GM23338 (cell line): ENCODE data around the gene HINT2. TPM values are rescaled to one million over a fixed set of nuclear protein-coding genes. Genes with fewer than 3 reads are reported as not detected.

ENCODE experiments used
- ATAC-seq: fragments of 200-7000 bp; cut with Tn5 transposase; 3 replicates; pipeline ENCODE4 v1.9.1; 2020
- DNase-seq: peaks from one replicate; pipeline ENCODE4 v3.0.0-alpha.2; 2015; ENCODE audit warnings: low spot score
- H2AFZ ChIP-seq: fragments of 200-600 bp; sonication (generic); 2 replicates; pipeline ENCODE4 v1.8.0; 2016; ENCODE audit warnings: antibody characterized with exemption, mild to moderate bottlenecking, moderate library complexity
- H3F3A ChIP-seq: fragments of 200-600 bp; sonication (generic); replicated peaks from 2 replicates; pipeline ENCODE4 v1.8.0; 2017; ENCODE audit warnings: antibody characterized with exemption, mixed run types, low read depth
- H3K27ac ChIP-seq: fragments of 200-600 bp; sonication (generic); 2 replicates; pipeline ENCODE4 v1.6.1; 2016; ENCODE audit warnings: low read depth
- H3K27me3 ChIP-seq: fragments of 200-600 bp; sonication (generic); 2 replicates; pipeline ENCODE4 v1.8.0; 2016; ENCODE audit warnings: mild to moderate bottlenecking, mixed run types, moderate library complexity; ENCODE audit not compliant: insufficient read depth
- H3K36me3 ChIP-seq: fragments of 200-600 bp; sonication (generic); 2 replicates; pipeline ENCODE4 v1.8.0; 2016; ENCODE audit warnings: mild to moderate bottlenecking; ENCODE audit not compliant: insufficient read depth
- H3K4me1 ChIP-seq: fragments of 200-600 bp; sonication (generic); 2 replicates; pipeline ENCODE4 v1.8.0; 2016; ENCODE audit warnings: mild to moderate bottlenecking, moderate library complexity; ENCODE audit not compliant: insufficient read depth
- H3K4me2 ChIP-seq: fragments of 200-600 bp; sonication (generic); 2 replicates; pipeline ENCODE4 v1.7.1; 2017; ENCODE audit warnings: mixed run types
- H3K4me3 ChIP-seq: fragments of 200-600 bp; sonication (generic); 2 replicates; pipeline ENCODE4 v1.6.1; 2016; ENCODE audit warnings: mixed run types
- H3K79me2 ChIP-seq: fragments of 200-600 bp; sonication (generic); replicated peaks from 2 replicates; pipeline ENCODE4 v1.8.0; 2017; ENCODE audit warnings: mild to moderate bottlenecking; ENCODE audit not compliant: insufficient read depth
- H3K9me2 ChIP-seq: fragments of 200-600 bp; sonication (generic); 2 replicates; pipeline ENCODE4 v1.8.0; 2017; ENCODE audit not compliant: insufficient read depth
- H4K20me1 ChIP-seq: fragments of 200-600 bp; sonication (generic); replicated peaks from 2 replicates; pipeline ENCODE4 v1.8.0; 2017; ENCODE audit warnings: mild to moderate bottlenecking; ENCODE audit not compliant: insufficient read depth
- H3K27ac Mint-ChIP-seq: 2 replicates; pipeline ENCODE4 v1.8.0; 2020; ENCODE audit warnings: inconsistent platforms, mild to moderate bottlenecking, moderate library complexity, mixed read lengths
- H3K27me3 Mint-ChIP-seq: 3 replicates; pipeline ENCODE4 v1.8.0; 2022; ENCODE audit warnings: low read depth, mild to moderate bottlenecking, moderate library complexity, mixed read lengths, inconsistent platforms; ENCODE audit not compliant: insufficient read depth, poor library complexity
- H3K36me3 Mint-ChIP-seq: 3 replicates; pipeline ENCODE4 v1.8.0; 2021; ENCODE audit warnings: low read depth, mild to moderate bottlenecking, inconsistent platforms, moderate library complexity, mixed read lengths
- H3K4me1 Mint-ChIP-seq: 3 replicates; pipeline ENCODE4 v1.8.0; 2020; ENCODE audit warnings: mild to moderate bottlenecking, inconsistent platforms, mixed read lengths
- H3K4me3 Mint-ChIP-seq: 3 replicates; pipeline ENCODE4 v1.8.0; 2021; ENCODE audit warnings: moderate library complexity, mild to moderate bottlenecking, inconsistent platforms, mixed read lengths
- H3K9me3 Mint-ChIP-seq: 3 replicates; pipeline ENCODE4 v1.8.0; 2020; ENCODE audit warnings: moderate library complexity, mild to moderate bottlenecking, inconsistent platforms, mixed read lengths
- CREB1 ChIP-seq: fragments of 250-450 bp; sonication (Bioruptor Pico); IDR thresholded peaks from 2 replicates; pipeline ENCODE4 v1.5.0; 2020; ENCODE audit warnings: low read depth, mild to moderate bottlenecking, moderate library complexity
- EZH2 ChIP-seq: fragments of 200-600 bp; sonication (generic); IDR thresholded peaks from one replicate; pipeline ENCODE4 v1.8.0; 2017; ENCODE audit warnings: antibody characterized with exemption, mild to moderate bottlenecking, low read depth; ENCODE audit not compliant: unreplicated experiment
- EZH2phosphoT487 ChIP-seq: fragments of 200-600 bp; sonication (generic); IDR thresholded peaks from one replicate; pipeline ENCODE4 v1.8.1; 2018; ENCODE audit warnings: antibody characterized with exemption; ENCODE audit not compliant: unreplicated experiment
- JUNB ChIP-seq: IDR thresholded peaks from one replicate; pipeline ENCODE4 v1.6.1; 2016; ENCODE audit warnings: antibody characterized with exemption; ENCODE audit not compliant: unreplicated experiment
- NANOG ChIP-seq: IDR thresholded peaks from 2 replicates; pipeline ENCODE4 v1.6.1; 2016; ENCODE audit warnings: antibody characterized with exemption, borderline replicate concordance
- POLR2AphosphoS5 ChIP-seq: IDR thresholded peaks from 2 replicates; pipeline ENCODE4 v1.6.1; 2016; ENCODE audit warnings: antibody characterized with exemption, low read depth
- REST ChIP-seq: IDR thresholded peaks from one replicate; pipeline ENCODE4 v1.6.1; 2018; ENCODE audit warnings: antibody characterized with exemption; ENCODE audit not compliant: unreplicated experiment
- STAT1 ChIP-seq: IDR thresholded peaks from one replicate; pipeline ENCODE4 v1.6.1; 2016; ENCODE audit warnings: antibody characterized with exemption; ENCODE audit not compliant: unreplicated experiment
- ZNF114 ChIP-seq: fragments of 250-450 bp; sonication (Bioruptor Pico); IDR thresholded peaks from 2 replicates; pipeline ENCODE4 v1.5.0; 2020; ENCODE audit warnings: mild to moderate bottlenecking, moderate library complexity
- ZNF331 ChIP-seq: fragments of 250-450 bp; sonication (Bioruptor Pico); IDR thresholded peaks from 2 replicates; pipeline ENCODE4 v1.5.0; 2020; ENCODE audit warnings: low read depth, mild to moderate bottlenecking, moderate library complexity
- ZNF462 ChIP-seq: fragments of 250-450 bp; sonication (Bioruptor Pico); IDR thresholded peaks from 2 replicates; pipeline ENCODE4 v1.5.0; 2020; ENCODE audit warnings: mild to moderate bottlenecking, moderate library complexity
- polyA plus RNA-seq: library from polyadenylated mRNA; unstranded; fragments of >200 nt; fragmentation: Nextera tagmentation; extraction: Ambion mirVana; gene quantifications from 2 replicates; pipeline ENCODE4 v1.2.1, GENCODE V29; 2016
- total RNA-seq: library from RNA; depleted of rRNA; stranded (reverse); fragments of >200 nt; shearing (Covaris generic); gene quantifications from 2 replicates; pipeline ENCODE4 v1.2.3, GENCODE V29; 2014
- TF ChIP-seq, protein P1 (sequence below): IDR thresholded peaks from 2 replicates; pipeline ENCODE4 v1.6.1; 2016; ENCODE audit warnings: antibody characterized with exemption
- TF ChIP-seq, protein P2 (sequence below), 2 experiments: fragments of 200-600 bp in 1 of 2; sonication (generic) in 1 of 2; conservative IDR thresholded peaks; 2 replicates each; pipeline versions ENCODE4 v1.5.1 to v1.6.1; 2016 to 2017; ENCODE audit warnings: antibody characterized with exemption in 2 of 2, low read depth in 2 of 2, mild to moderate bottlenecking in 2 of 2, moderate library complexity in 1 of 2

The HINT2 gene
- total and polyA plus RNA-seq, 2 experiments from 2014 or later: 20.9 to 69.9 TPM

GRCh38 chr9:35852267-35852815 is 37.5 kb upstream of the HINT2 start:
- no peak overlapping the region for H3K4me3 Mint-ChIP-seq

More at GRCh38 chr9:35852267-35852815, 37.5 kb upstream of the HINT2 start:
- DNase-seq (no peak), ATAC-seq (no peak)
- no peaks in the 10 kb centered on the region for H4K20me1 ChIP-seq
- no peak overlapping the region for H3K4me2 ChIP-seq
- no peaks in the 10 kb centered on the region for H3K9me3 Mint-ChIP-seq
- no peaks in the 10 kb centered on the region for H3K9me2 ChIP-seq
- no peaks in the 10 kb centered on the region; the same call in 1 of the 2 replicates for H3K4me1 ChIP-seq
- peaks cover 2% of the 10 kb centered on the region for H3K27me3 Mint-ChIP-seq
- no peak overlapping the region for H3K27ac Mint-ChIP-seq
- peaks cover 3% of the 10 kb centered on the region; the same call in 2 of the 3 replicates for H3K36me3 Mint-ChIP-seq
- H2AFZ ChIP-seq: no peak overlapping the region
- TF ChIP-seq REST (no peak), NANOG (no peak), JUNB (no peak), STAT1 (no peak), EZH2 (no peak), ZNF462 (no peak), CREB1 (CRISPR knock-in tag) (no peak), ZNF114 (CRISPR knock-in tag) (no peak), POLR2AphosphoS5 (no peak), ZNF331 (CRISPR knock-in tag) (no peak), EZH2phosphoT487 (no peak)
- TF ChIP-seq, protein P1, sequence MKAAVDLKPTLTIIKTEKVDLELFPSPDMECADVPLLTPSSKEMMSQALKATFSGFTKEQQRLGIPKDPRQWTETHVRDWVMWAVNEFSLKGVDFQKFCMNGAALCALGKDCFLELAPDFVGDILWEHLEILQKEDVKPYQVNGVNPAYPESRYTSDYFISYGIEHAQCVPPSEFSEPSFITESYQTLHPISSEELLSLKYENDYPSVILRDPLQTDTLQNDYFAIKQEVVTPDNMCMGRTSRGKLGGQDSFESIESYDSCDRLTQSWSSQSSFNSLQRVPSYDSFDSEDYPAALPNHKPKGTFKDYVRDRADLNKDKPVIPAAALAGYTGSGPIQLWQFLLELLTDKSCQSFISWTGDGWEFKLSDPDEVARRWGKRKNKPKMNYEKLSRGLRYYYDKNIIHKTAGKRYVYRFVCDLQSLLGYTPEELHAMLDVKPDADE: no peak
- TF ChIP-seq, protein P2, sequence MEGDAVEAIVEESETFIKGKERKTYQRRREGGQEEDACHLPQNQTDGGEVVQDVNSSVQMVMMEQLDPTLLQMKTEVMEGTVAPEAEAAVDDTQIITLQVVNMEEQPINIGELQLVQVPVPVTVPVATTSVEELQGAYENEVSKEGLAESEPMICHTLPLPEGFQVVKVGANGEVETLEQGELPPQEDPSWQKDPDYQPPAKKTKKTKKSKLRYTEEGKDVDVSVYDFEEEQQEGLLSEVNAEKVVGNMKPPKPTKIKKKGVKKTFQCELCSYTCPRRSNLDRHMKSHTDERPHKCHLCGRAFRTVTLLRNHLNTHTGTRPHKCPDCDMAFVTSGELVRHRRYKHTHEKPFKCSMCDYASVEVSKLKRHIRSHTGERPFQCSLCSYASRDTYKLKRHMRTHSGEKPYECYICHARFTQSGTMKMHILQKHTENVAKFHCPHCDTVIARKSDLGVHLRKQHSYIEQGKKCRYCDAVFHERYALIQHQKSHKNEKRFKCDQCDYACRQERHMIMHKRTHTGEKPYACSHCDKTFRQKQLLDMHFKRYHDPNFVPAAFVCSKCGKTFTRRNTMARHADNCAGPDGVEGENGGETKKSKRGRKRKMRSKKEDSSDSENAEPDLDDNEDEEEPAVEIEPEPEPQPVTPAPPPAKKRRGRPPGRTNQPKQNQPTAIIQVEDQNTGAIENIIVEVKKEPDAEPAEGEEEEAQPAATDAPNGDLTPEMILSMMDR (conservative IDR thresholded peaks at IDR 0.05; ENCODE audit: low read depth in 2 of 2): no peak
- no peaks in the 10 kb centered on the region; the same call in 2 of the 3 replicates for H3K4me1 Mint-ChIP-seq
- no peak overlapping the region for H3K4me3 ChIP-seq
- H3K27me3 ChIP-seq: peaks cover 2% of the 10 kb centered on the region; the same call in 1 of the 2 replicates
- no peaks in the 10 kb centered on the region for H3K36me3 ChIP-seq
- no peaks in the 10 kb centered on the region for H3K79me2 ChIP-seq
- no peaks in the 10 kb centered on the region for H3F3A ChIP-seq
- H3K27ac ChIP-seq: no peak overlapping the region
